Endothelial cell (in vitro differentiated cells): ENCODE results near the gene KAZN. TPM values are rescaled to one million over a fixed set of nuclear protein-coding genes. Genes with fewer than 3 reads are reported as not detected.

Experiments
- DNase-seq: peaks from one replicate; pipeline ENCODE4 v3.0.0; 2021; ENCODE audit warnings: low spot score
- H3K27ac Mint-ChIP-seq: one replicate; pipeline ENCODE4 v1.8.0; 2021; ENCODE audit warnings: mixed read lengths, inconsistent platforms; ENCODE audit not compliant: unreplicated experiment
- H3K27me3 Mint-ChIP-seq: one replicate; pipeline ENCODE4 v1.8.0; 2021; ENCODE audit warnings: mild to moderate bottlenecking, moderate library complexity, mixed read lengths, inconsistent platforms; ENCODE audit not compliant: unreplicated experiment
- H3K36me3 Mint-ChIP-seq: one replicate; pipeline ENCODE4 v1.8.0; 2021; ENCODE audit warnings: mild to moderate bottlenecking, low read depth, mixed read lengths, inconsistent platforms; ENCODE audit not compliant: unreplicated experiment
- H3K4me1 Mint-ChIP-seq: one replicate; pipeline ENCODE4 v1.8.0; 2021; ENCODE audit warnings: mild to moderate bottlenecking, mixed read lengths, inconsistent platforms; ENCODE audit not compliant: unreplicated experiment
- H3K4me3 Mint-ChIP-seq: one replicate; pipeline ENCODE4 v1.8.0; 2021; ENCODE audit warnings: mild to moderate bottlenecking, mixed read lengths, inconsistent platforms; ENCODE audit not compliant: unreplicated experiment
- H3K9me3 Mint-ChIP-seq: one replicate; pipeline ENCODE4 v1.8.0; 2021; ENCODE audit warnings: mixed read lengths, inconsistent platforms; ENCODE audit not compliant: unreplicated experiment
- CTCF ChIP-seq: fragments of 200-600 bp; sonication (generic); IDR thresholded peaks from one replicate; pipeline ENCODE4 v1.5.0; 2021; ENCODE audit warnings: antibody characterized with exemption; ENCODE audit not compliant: unreplicated experiment
- total RNA-seq: library from RNA; stranded (reverse); fragmentation: NEBNext Ultra II Directional; extraction: Animal tissue kit (Norgen Biotek cat#: 25700); gene quantifications from one replicate; pipeline ENCODE4 v1.2.1, GENCODE V29; 2021; ENCODE audit not compliant: unreplicated experiment

Gene KAZN
- total RNA-seq, 1 donor from 2014 or later: 10.1 TPM

GRCh38 chr1:15096293-15096692 lies 497.8 kb downstream of the KAZN start:
- Mint-ChIP-seq H3K4me3 (no peak overlapping the region), H3K9me3 (no peaks in the 10 kb centered on the region), H3K36me3 (no peaks in the 10 kb centered on the region), H3K4me1 (peaks cover 17% of the 10 kb centered on the region), H3K27ac (no peak overlapping the region), H3K27me3 (peaks cover 9% of the 10 kb centered on the region)
- no peak for TF ChIP-seq CTCF
- DNase-seq: no peak

- H3K27me3 Mint-ChIP-seq: peaks cover 9% of the 10 kb centered on the region
- H3K36me3 Mint-ChIP-seq: no peaks in the 10 kb centered on the region
- no peak overlapping the region for H3K27ac Mint-ChIP-seq
- no peak for TF ChIP-seq CTCF
- DNase-seq: no peak
- no peak overlapping the region for H3K4me3 Mint-ChIP-seq
- H3K9me3 Mint-ChIP-seq: no peaks in the 10 kb centered on the region
- peaks cover 14% of the 10 kb centered on the region for H3K4me1 Mint-ChIP-seq
These were observed 500.0 kb downstream of the KAZN start for GRCh38 chr1:15098176-15099125.

- no peak for DNase-seq
- Mint-ChIP-seq H3K36me3 (no peaks in the 10 kb centered on the region), H3K27ac (no peak overlapping the region), H3K27me3 (peaks cover 9% of the 10 kb centered on the region), H3K9me3 (no peaks in the 10 kb centered on the region), H3K4me1 (peaks cover 13% of the 10 kb centered on the region), H3K4me3 (no peak overlapping the region)
- TF ChIP-seq CTCF: no peak
These were observed 501.1 kb downstream of the KAZN start for GRCh38 chr1:15099441-15100120.

- peak; percentile 90 for TF ChIP-seq CTCF
- no peak overlapping the region for H3K27ac Mint-ChIP-seq
- H3K36me3 Mint-ChIP-seq: no peaks in the 10 kb centered on the region
- DNase-seq: peak; percentile 74
- no peak overlapping the region for H3K4me3 Mint-ChIP-seq
- H3K27me3 Mint-ChIP-seq: peaks cover 9% of the 10 kb centered on the region
- peaks cover 13% of the 10 kb centered on the region for H3K4me1 Mint-ChIP-seq
- H3K9me3 Mint-ChIP-seq: no peaks in the 10 kb centered on the region
These were observed 501.8 kb downstream of the KAZN start for GRCh38 chr1:15100121-15100879.
